HCT116 (cell line): ENCODE measurements around the gene FURIN. TPM values are rescaled to one million over a fixed set of nuclear protein-coding genes. Genes with fewer than 3 reads are reported as not detected.
"Not testable (repeated sequence)": the region's sequence is repeated elsewhere in the genome, so short reads cannot be mapped to it uniquely, and the experiment has no call there.

ENCODE experiments used
- ATAC-seq: fragments of 200-7000 bp; cut with Tn5 transposase; 2 replicates; pipeline ENCODE4 v1.9.1; 2020; ENCODE audit warnings: mild to moderate bottlenecking, moderate library complexity
- BruUV-seq: library from RNA; stranded (reverse); fragments of 400-500 nt; replicated peaks from 2 replicates; lab custom pipeline; 2021; lab: Mats Ljungman, UMichigan
- CTCF ChIA-PET: fragments of 300-600 bp; sonication (Branson Sonifier 250); formaldehyde crosslinking; loops from one replicate; lab custom pipeline; 2021; ENCODE audit warnings: antibody characterized with exemption; lab: Charles Lee
- POLR2A ChIA-PET: fragments of 300-600, 350-600 bp; sonication (Branson Sonifier 250); formaldehyde crosslinking; loops from one replicate; lab custom pipeline; 2021; ENCODE audit warnings: antibody characterized with exemption; lab: Charles Lee
- RAD21 ChIA-PET, 2 experiments: fragments of 300-600 bp; sonication (Branson Sonifier 250); formaldehyde crosslinking; loops; one replicate each; lab custom pipeline; 2023; ENCODE audit warnings: low total read pairs in 2 of 2; ENCODE audit not compliant: uncharacterized antibody in 2 of 2, unreplicated experiment in 2 of 2, low non-redundant PET in 1 of 2; lab: Charles Lee
- DNase-seq: peaks from one replicate; pipeline ENCODE4 v3.0.0-alpha.2; 2010; ENCODE audit warnings: low read depth, low spot score
- H2AFZ ChIP-seq: fragments of 200-600 bp; shearing (Covaris generic), sonication (generic); 2 replicates; pipeline ENCODE4 v1.6.1; 2017; ENCODE audit warnings: low read depth, mixed run types, mixed read lengths, antibody characterized with exemption, low read length; ENCODE audit not compliant: poor library complexity, severe bottlenecking
- H3K27ac ChIP-seq: 2 replicates; pipeline ENCODE4 v1.5.1; 2012; ENCODE audit warnings: low read depth, low read length
- H3K27me3 ChIP-seq: fragments of 200-600 bp; sonication (generic); 2 replicates; pipeline ENCODE4 v1.6.1; 2016; ENCODE audit warnings: mixed run types, low read length, mixed read lengths; ENCODE audit not compliant: insufficient read depth
- H3K36me3 ChIP-seq, 2 experiments: fragments of 200-500 bp in 1 of 2; fragments of 200-600 bp in 1 of 2; sonication (Bioruptor generic) in 1 of 2; sonication (generic) in 1 of 2; 2 replicates each; pipeline versions ENCODE4 v1.5.1 to v1.6.1; 2014 to 2016; ENCODE audit warnings: low read length in 2 of 2, inconsistent platforms in 1 of 2, mixed read lengths in 1 of 2, mixed run types in 1 of 2; ENCODE audit not compliant: insufficient read depth in 2 of 2, control insufficient read depth in 1 of 2
- H3K4me1 ChIP-seq, 2 experiments: fragments of 200-600 bp in 1 of 2; sonication (generic) in 1 of 2; 2 replicates each; pipeline versions ENCODE4 v1.5.1 to v1.6.1; 2012 to 2017; ENCODE audit warnings: low read length in 2 of 2, inconsistent platforms in 1 of 2, mild to moderate bottlenecking in 1 of 2, mixed read lengths in 1 of 2, mixed run types in 1 of 2, moderate library complexity in 1 of 2; ENCODE audit not compliant: insufficient read depth in 2 of 2, control insufficient read depth in 1 of 2
- H3K4me2 ChIP-seq: fragments of 200-600 bp; sonication (generic); 2 replicates; pipeline ENCODE4 v1.6.1; 2017; ENCODE audit warnings: mixed run types, low read length, mixed read lengths
- H3K4me3 ChIP-seq, 2 experiments: fragments of 200-600 bp in 1 of 2; sonication (generic) in 1 of 2; replicated peaks in 1 of 2; 2 replicates each; pipeline ENCODE4 v1.5.1; 2011 to 2016; ENCODE audit warnings: low read length in 2 of 2, control low read depth in 1 of 2, low read depth in 1 of 2, mild to moderate bottlenecking in 1 of 2, mixed read lengths in 1 of 2, mixed run types in 1 of 2
- H3K79me2 ChIP-seq: fragments of 200-600 bp; sonication (generic); 2 replicates; pipeline ENCODE4 v1.6.1; 2017; ENCODE audit warnings: mild to moderate bottlenecking, mixed run types, low read length, moderate library complexity, mixed read lengths; ENCODE audit not compliant: insufficient read depth
- H3K9ac ChIP-seq: fragments of 200-600 bp; sonication (generic); 2 replicates; pipeline ENCODE4 v1.6.1; 2016; ENCODE audit warnings: low read length, mixed read lengths
- H3K9me2 ChIP-seq: fragments of 200-600 bp; sonication (generic), shearing (Covaris generic); 2 replicates; pipeline ENCODE4 v1.6.1; 2017; ENCODE audit warnings: mixed run types, mild to moderate bottlenecking, moderate library complexity; ENCODE audit not compliant: insufficient read depth
- H3K9me3 ChIP-seq, 2 experiments: fragments of 200-500 bp in 1 of 2; fragments of 200-600 bp in 1 of 2; sonication (Bioruptor generic) in 1 of 2; sonication (generic) in 1 of 2; 2 replicates each; pipeline ENCODE4 v1.6.1; 2014 to 2017; ENCODE audit warnings: low read length in 2 of 2, mixed read lengths in 2 of 2, inconsistent platforms in 1 of 2, low read depth in 1 of 2, mild to moderate bottlenecking in 1 of 2, mixed run types in 1 of 2, moderate library complexity in 1 of 2; ENCODE audit not compliant: control insufficient read depth in 1 of 2, insufficient read depth in 1 of 2
- H4K20me1 ChIP-seq: fragments of 200-600 bp; sonication (generic), shearing (Covaris generic); 2 replicates; pipeline ENCODE4 v1.6.1; 2017; ENCODE audit warnings: mixed run types, mild to moderate bottlenecking, moderate library complexity; ENCODE audit not compliant: insufficient read depth
- EZH2 ChIP-seq: fragments of 200-600 bp; sonication (generic); IDR thresholded peaks from 2 replicates; pipeline ENCODE4 v1.6.1; 2017; ENCODE audit warnings: antibody characterized with exemption, mixed run types
- FOSL1 ChIP-seq: IDR thresholded peaks from 2 replicates; pipeline ENCODE4 v1.6.1; 2012; ENCODE audit warnings: low read depth
- JUND ChIP-seq: IDR thresholded peaks from 2 replicates; pipeline ENCODE4 v1.6.1; 2012
- intact Hi-C: fragments of 100-400 bp; cut with micrococcal nuclease; formaldehyde crosslinking; loops from 2 replicates; pipeline ENCODE4 v1.10.0; 2022
- total RNA-seq: library from RNA; stranded (reverse); gene quantifications from one replicate; pipeline ENCODE4 v1.2.1, GENCODE V29; 2021; ENCODE audit not compliant: unreplicated experiment

Gene FURIN
- total RNA-seq, 1 experiment from 2014 or later = 42.0 TPM

- TF ChIP-seq FOSL1 = peak; percentile 24; the same call in 1 of the 2 replicates
- TF ChIP-seq JUND = peak; percentile 26; the same call in 1 of the 2 replicates
- no peak for TF ChIP-seq EZH2
- ChIA-PET CTCF (no interaction called here), POLR2A (no interaction called here), RAD21 (no interaction called here)
- no peak overlapping the region for H3K9ac ChIP-seq
- peak; percentile 72 for ATAC-seq
- H3K4me3 ChIP-seq = no peak overlapping the region
- peaks cover 0 to 11% of the 10 kb centered on the region in 2 experiments; a peak in 2 of 4 replicates for H3K4me1 ChIP-seq
- intact Hi-C loops = no loop called here
- H3K27ac ChIP-seq = no peak overlapping the region; the same call in 1 of the 2 replicates
- H3K9me3 ChIP-seq = no peaks in the 10 kb centered on the region
- no peaks in the 10 kb centered on the region for H3K36me3 ChIP-seq
- no peaks in the 10 kb centered on the region for H4K20me1 ChIP-seq
- H3K79me2 ChIP-seq = no peaks in the 10 kb centered on the region
- DNase-seq = no peak
- H3K27me3 ChIP-seq = no peaks in the 10 kb centered on the region
- no TSS peak for BruUV-seq
- peak overlapping the region; percentile 17 for H3K4me2 ChIP-seq
- no peaks in the 10 kb centered on the region for H3K9me2 ChIP-seq
- no peak overlapping the region for H2AFZ ChIP-seq
Observed at GRCh38 chr15:90845201-90845949, 23.0 kb upstream of the FURIN start.

GRCh38 chr15:90849424-90849823 is 19.0 kb upstream of the FURIN start:
- H3K27me3 ChIP-seq, H4K20me1 ChIP-seq, BruUV-seq, H3K27ac ChIP-seq, intact Hi-C loops, RAD21 ChIA-PET, DNase-seq, H3K79me2 ChIP-seq, H3K9me3 ChIP-seq, H3K9me2 ChIP-seq, ATAC-seq, POLR2A ChIA-PET, CTCF ChIA-PET, H3K4me3 ChIP-seq, H3K36me3 ChIP-seq, H3K9ac ChIP-seq, H3K4me2 ChIP-seq, H2AFZ ChIP-seq: not testable (repeated sequence)
- peaks cover 0 to 18% of the 10 kb centered on the region in 2 experiments; a peak in 2 of 4 replicates for H3K4me1 ChIP-seq
